Mammary epithelial cell (primary cell): ENCODE results near the gene PIP5KL1.

Source experiments
- CTCF ChIP-seq, 2 donors: IDR thresholded peaks in 1 of 2; conservative IDR thresholded peaks in 1 of 2; 2 replicates each; pipeline ENCODE4 v1.5.1; 2011 to 2012; ENCODE audit warnings: inconsistent platforms in 2 of 2, low read length in 2 of 2, mild to moderate bottlenecking in 2 of 2, control low read depth in 1 of 2, low read depth in 1 of 2; ENCODE audit not compliant: insufficient read depth in 1 of 2; ENCODE audit errors: extremely low read depth in 1 of 2
- EZH2 ChIP-seq: IDR thresholded peaks from 2 replicates; pipeline ENCODE4 v1.6.1; 2012; ENCODE audit warnings: low read length, inconsistent platforms, borderline replicate concordance

DNA sequence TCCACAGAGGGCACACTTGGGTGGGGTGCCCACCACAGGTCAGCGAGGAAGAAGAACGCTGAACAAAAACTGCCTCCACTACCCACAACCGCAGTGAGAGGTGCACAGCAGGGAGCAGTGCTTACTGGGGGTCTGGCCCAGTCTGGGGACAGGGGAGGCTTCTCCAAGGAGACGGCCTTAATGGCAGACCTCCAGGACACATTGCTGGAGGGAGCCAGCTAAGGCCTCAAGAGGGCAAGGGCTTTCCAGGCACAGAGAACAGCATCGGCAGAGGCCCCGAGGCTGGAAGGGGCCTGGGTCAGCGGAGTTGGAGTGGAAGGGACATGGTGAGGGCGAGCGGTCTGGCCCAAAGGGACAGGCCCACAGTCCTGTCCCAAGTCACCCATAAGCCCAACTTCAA lies 15.4 kb upstream of the PIP5KL1 start:
- TF ChIP-seq EZH2 (no peak), CTCF (conservative IDR thresholded peaks at IDR 0.05 in 1 of 2, IDR thresholded peaks at IDR 0.05 in 1 of 2; ENCODE audit: extremely low read depth in 1 of 2, insufficient read depth in 1 of 2, low read depth in 1 of 2, low read length in 2 of 2) (no peak)
